GM12864 (cell line): Measurements from ENCODE around the gene ZSWIM3.
"Not testable (repeated sequence)": the region's sequence is repeated elsewhere in the genome, so short reads cannot be mapped to it uniquely, and the experiment has no call there.

ENCODE experiments used
- DNase-seq: peaks from one replicate; pipeline ENCODE4 v3.0.0-alpha.2; 2011; ENCODE audit warnings: low read depth
- H3K4me3 ChIP-seq: 2 replicates; pipeline ENCODE4 v1.5.1; 2011; ENCODE audit warnings: mild to moderate bottlenecking, low read depth, low read length, control low read depth
- CTCF ChIP-seq: IDR thresholded peaks from 2 replicates; pipeline ENCODE4 v1.5.1; 2011; ENCODE audit warnings: low read depth, mild to moderate bottlenecking, moderate library complexity, low read length, control low read depth, inconsistent platforms; ENCODE audit errors: missing control alignments

The ZSWIM3 gene

GRCh38 chr20:45897289-45897688 is 39.9 kb downstream of the ZSWIM3 start:
- no peak for TF ChIP-seq CTCF
- no peak overlapping the region for H3K4me3 ChIP-seq
- DNase-seq: no peak

GRCh38 chr20:45897692-45898091 is 40.3 kb downstream of the ZSWIM3 start:
- no peak for TF ChIP-seq CTCF
- H3K4me3 ChIP-seq: no peak overlapping the region
- DNase-seq: no peak

- no peak for TF ChIP-seq CTCF
- no peak for DNase-seq
- no peak overlapping the region for H3K4me3 ChIP-seq
These were observed 40.9 kb downstream of the ZSWIM3 start for GRCh38 chr20:45898285-45898684.

- TF ChIP-seq CTCF: no peak
- no peak overlapping the region for H3K4me3 ChIP-seq
- DNase-seq: no peak
These were observed 41.8 kb downstream of the ZSWIM3 start for GRCh38 chr20:45899046-45899835.

GRCh38 chr20:45901332-45901731 is 43.9 kb downstream of the ZSWIM3 start:
- DNase-seq, H3K4me3 ChIP-seq: not testable (repeated sequence)

- TF ChIP-seq CTCF: no peak
- DNase-seq: no peak
- no peak overlapping the region for H3K4me3 ChIP-seq
These were observed 44.8 kb downstream of the ZSWIM3 start for GRCh38 chr20:45902199-45902701.

GRCh38 chr20:45904583-45905504 is 47.4 kb downstream of the ZSWIM3 start:
- no peak for DNase-seq
- TF ChIP-seq CTCF: no peak
- no peak overlapping the region for H3K4me3 ChIP-seq
